Endodermal cell (in vitro differentiated cells): Measurements from ENCODE around the gene UCHL5. TPM values are rescaled to one million over a fixed set of nuclear protein-coding genes. Genes with fewer than 3 reads are reported as not detected.
"Not testable (repeated sequence)": the region's sequence is repeated elsewhere in the genome, so short reads cannot be mapped to it uniquely, and the experiment has no call there.

Experiments
- DNase-seq: peaks from one replicate; pipeline ENCODE4 v3.0.0-alpha.2; 2017
- H3K27ac ChIP-seq: 2 replicates; pipeline ENCODE4 v1.5.1; 2013; ENCODE audit warnings: mild to moderate bottlenecking, low read depth, low read length, moderate library complexity
- H3K27me3 ChIP-seq: 2 replicates; pipeline ENCODE4 v1.6.1; 2013; ENCODE audit warnings: mild to moderate bottlenecking, low read length, moderate library complexity; ENCODE audit not compliant: insufficient read depth, control insufficient read depth, poor library complexity, severe bottlenecking
- H3K36me3 ChIP-seq: 2 replicates; pipeline ENCODE4 v1.7.0; 2013; ENCODE audit warnings: mild to moderate bottlenecking, low read length, moderate library complexity; ENCODE audit not compliant: control insufficient read depth, insufficient read depth
- H3K4me1 ChIP-seq: one replicate; pipeline ENCODE4 v1.7.0; 2013; ENCODE audit warnings: low read length; ENCODE audit not compliant: control insufficient read depth, insufficient read depth
- H3K4me3 ChIP-seq: 2 replicates; pipeline ENCODE4 v1.5.1; 2013; ENCODE audit warnings: mild to moderate bottlenecking, low read length, moderate library complexity
- H3K9ac ChIP-seq: 2 replicates; pipeline ENCODE4 v1.6.1; 2013; ENCODE audit warnings: mild to moderate bottlenecking, low read length, moderate library complexity; ENCODE audit not compliant: poor library complexity, severe bottlenecking; ENCODE audit errors: extremely low read depth
- H3K9me3 ChIP-seq: 2 replicates; pipeline ENCODE4 v1.6.1; 2013; ENCODE audit warnings: mild to moderate bottlenecking, low read length, moderate library complexity; ENCODE audit not compliant: control insufficient read depth
- H3K27ac Mint-ChIP-seq: 2 replicates; pipeline ENCODE4 v1.8.0; 2020; ENCODE audit warnings: mixed read lengths
- H3K27me3 Mint-ChIP-seq: 2 replicates; pipeline ENCODE4 v1.8.0; 2021; ENCODE audit warnings: mild to moderate bottlenecking, mixed read lengths; ENCODE audit not compliant: insufficient read depth
- H3K36me3 Mint-ChIP-seq: 2 replicates; pipeline ENCODE4 v1.8.0; 2020; ENCODE audit warnings: low read depth, mixed read lengths
- H3K4me1 Mint-ChIP-seq: 2 replicates; pipeline ENCODE4 v1.8.0; 2020; ENCODE audit warnings: mixed read lengths
- H3K4me3 Mint-ChIP-seq: 2 replicates; pipeline ENCODE4 v1.8.0; 2020; ENCODE audit warnings: mild to moderate bottlenecking, moderate library complexity, mixed read lengths
- H3K9me3 Mint-ChIP-seq: 2 replicates; pipeline ENCODE4 v1.8.0; 2020; ENCODE audit warnings: mild to moderate bottlenecking, mixed read lengths
- WGBS, 2 experiments: methylation state at CpG; one replicate each; pipeline versions ENCODE4 v1.1.5 to v1.1.7; 2013; ENCODE audit warnings: missing lambda C conversion rate in 2 of 2, mixed read lengths in 1 of 2; ENCODE audit not compliant: insufficient coverage in 1 of 2, insufficient read length in 1 of 2; 5-methylcytosine and 5-hydroxymethylcytosine counted together
- total RNA-seq, 2 donors: library from RNA; stranded (reverse); fragmentation: NEBNext Ultra II Directional in 1 of 2; extraction: Animal tissue kit (Norgen Biotek cat#: 25700) in 1 of 2; gene quantifications; 2 replicates in 1 of 2; 3 replicates in 1 of 2; pipeline ENCODE4 v1.2.1, GENCODE V29; 2021
- TF ChIP-seq, protein P1 (sequence below): fragments of 200-600 bp; sonication (generic); conservative IDR thresholded peaks from 2 replicates; pipeline ENCODE4 v1.5.0; 2021; ENCODE audit warnings: antibody characterized with exemption, mild to moderate bottlenecking

UCHL5 gene
- total RNA-seq, 2 donors from 2014 or later = 33.0 to 40.6 TPM

DNA sequence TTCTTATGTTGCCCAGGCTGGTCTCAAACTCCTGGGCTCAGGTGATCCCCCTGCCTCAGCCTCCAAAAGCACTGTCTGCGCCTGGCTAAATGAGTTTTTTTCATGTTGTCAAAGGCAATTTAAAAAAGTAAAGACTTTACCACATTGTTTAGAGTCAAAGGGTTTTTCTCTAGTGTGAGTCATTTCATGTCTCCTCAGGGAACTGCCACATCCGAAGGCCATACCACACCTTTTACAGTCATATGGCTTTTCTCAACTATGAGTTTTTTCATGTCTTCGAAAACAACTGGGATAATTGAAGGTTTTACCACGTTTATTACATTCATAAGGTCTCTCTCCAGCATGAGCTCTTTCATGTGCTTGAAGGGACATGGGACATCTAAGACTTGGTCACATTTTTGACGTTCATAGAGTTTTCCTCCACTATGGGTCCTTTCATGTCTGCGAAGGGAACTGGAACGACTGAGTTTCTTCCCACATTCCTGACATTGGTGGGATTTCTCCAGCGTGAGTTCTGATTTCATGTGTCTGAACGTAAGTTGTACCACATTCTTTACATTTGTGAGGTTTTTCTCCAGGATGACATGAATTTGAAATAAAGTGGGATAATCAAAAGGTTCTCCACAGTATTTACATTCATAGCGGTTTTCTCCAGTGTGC is 65.6 kb downstream of the UCHL5 start:
- no peak for DNase-seq
- no peak overlapping the region for H3K27ac Mint-ChIP-seq
- Histone ChIP-seq H3K4me3 (no peak overlapping the region), H3K9ac (no peak overlapping the region), H3K27ac (no peak overlapping the region), H3K27me3 (no peaks in the 10 kb centered on the region), H3K9me3 (peaks cover 21% of the 10 kb centered on the region), H3K4me1 (no peaks in the 10 kb centered on the region), H3K36me3 (peaks cover 2% of the 10 kb centered on the region)
- H3K36me3 Mint-ChIP-seq = peaks cover 31% of the 10 kb centered on the region
- no peaks in the 10 kb centered on the region for H3K27me3 Mint-ChIP-seq
- H3K4me1 Mint-ChIP-seq = peaks cover 4% of the 10 kb centered on the region
- 92% methylated on average over 9 to 10 of the region's 10 CpGs for WGBS, 2 experiments
- no peak overlapping the region for H3K4me3 Mint-ChIP-seq
- TF ChIP-seq, protein P1, sequence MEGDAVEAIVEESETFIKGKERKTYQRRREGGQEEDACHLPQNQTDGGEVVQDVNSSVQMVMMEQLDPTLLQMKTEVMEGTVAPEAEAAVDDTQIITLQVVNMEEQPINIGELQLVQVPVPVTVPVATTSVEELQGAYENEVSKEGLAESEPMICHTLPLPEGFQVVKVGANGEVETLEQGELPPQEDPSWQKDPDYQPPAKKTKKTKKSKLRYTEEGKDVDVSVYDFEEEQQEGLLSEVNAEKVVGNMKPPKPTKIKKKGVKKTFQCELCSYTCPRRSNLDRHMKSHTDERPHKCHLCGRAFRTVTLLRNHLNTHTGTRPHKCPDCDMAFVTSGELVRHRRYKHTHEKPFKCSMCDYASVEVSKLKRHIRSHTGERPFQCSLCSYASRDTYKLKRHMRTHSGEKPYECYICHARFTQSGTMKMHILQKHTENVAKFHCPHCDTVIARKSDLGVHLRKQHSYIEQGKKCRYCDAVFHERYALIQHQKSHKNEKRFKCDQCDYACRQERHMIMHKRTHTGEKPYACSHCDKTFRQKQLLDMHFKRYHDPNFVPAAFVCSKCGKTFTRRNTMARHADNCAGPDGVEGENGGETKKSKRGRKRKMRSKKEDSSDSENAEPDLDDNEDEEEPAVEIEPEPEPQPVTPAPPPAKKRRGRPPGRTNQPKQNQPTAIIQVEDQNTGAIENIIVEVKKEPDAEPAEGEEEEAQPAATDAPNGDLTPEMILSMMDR = no peak
- H3K9me3 Mint-ChIP-seq = peaks cover 36% of the 10 kb centered on the region

GRCh38 chr1:192986748-192987334 is 72.3 kb downstream of the UCHL5 start:
- not testable (repeated sequence) for H3K36me3 Mint-ChIP-seq, H3K36me3 ChIP-seq, H3K27me3 Mint-ChIP-seq, H3K9me3 Mint-ChIP-seq, H3K9me3 ChIP-seq, H3K4me1 ChIP-seq, H3K4me3 Mint-ChIP-seq, H3K9ac ChIP-seq, H3K27ac Mint-ChIP-seq, H3K4me1 Mint-ChIP-seq, H3K27me3 ChIP-seq, H3K4me3 ChIP-seq, DNase-seq, H3K27ac ChIP-seq
- 96 to 98% methylated on average over 18 to 36 of the region's 38 CpGs for WGBS, 2 experiments

DNA sequence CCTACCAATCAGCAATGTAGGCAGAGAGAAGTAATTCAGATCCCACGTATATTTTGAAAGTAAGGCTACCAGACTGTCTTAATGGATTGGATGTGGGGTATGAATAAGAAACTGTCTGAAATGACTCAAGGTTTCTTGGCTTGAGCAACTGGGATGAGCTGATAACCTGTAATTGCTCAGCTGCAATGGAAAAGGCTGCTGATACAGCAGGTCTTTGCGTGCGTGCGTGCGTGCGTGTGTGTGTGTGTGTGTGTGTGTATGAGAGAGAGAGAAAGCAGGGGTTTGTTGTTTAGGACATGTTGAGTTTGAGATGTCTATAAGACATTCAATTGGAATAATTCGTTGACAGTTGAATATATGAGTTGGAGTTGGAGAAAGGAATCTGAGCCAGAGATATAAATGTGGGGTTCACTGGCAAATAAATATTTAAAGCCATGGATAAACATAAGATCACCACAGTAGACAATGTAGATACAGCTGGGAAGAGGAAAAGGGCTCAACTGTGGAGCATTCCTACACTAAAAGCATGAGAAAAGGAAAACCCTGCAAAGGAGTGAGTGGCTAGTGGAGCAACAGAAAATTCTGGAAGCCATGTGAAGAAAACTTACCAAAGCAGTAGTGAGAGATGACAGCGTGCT is 72.9 kb downstream of the UCHL5 start:
- Histone ChIP-seq H3K27me3 (no peaks in the 10 kb centered on the region), H3K9ac (no peak overlapping the region), H3K9me3 (peaks cover 4% of the 10 kb centered on the region), H3K4me3 (no peak overlapping the region), H3K36me3 (no peaks in the 10 kb centered on the region), H3K27ac (no peak overlapping the region), H3K4me1 (no peaks in the 10 kb centered on the region)
- Mint-ChIP-seq H3K27me3 (no peaks in the 10 kb centered on the region), H3K27ac (no peak overlapping the region), H3K9me3 (no peaks in the 10 kb centered on the region), H3K4me1 (peaks cover 2% of the 10 kb centered on the region), H3K4me3 (no peak overlapping the region), H3K36me3 (peaks cover 1% of the 10 kb centered on the region)
- DNase-seq = no peak
- TF ChIP-seq, protein P1 = no peak
- WGBS, 2 experiments = 81 to 93% methylated on average over 7 to 8 of the region's 8 CpGs
